Stimulated activated CD8-positive, alpha-beta memory T cell treated with anti-CD3 and anti-CD28 coated beads, Interleukin-15, amount 100 ng/mL, for 1 hour (primary cell): ENCODE data around the gene PLCB1.

Experiments used
- DNase-seq: peaks from one replicate; pipeline ENCODE4 v3.0.0-alpha.2; 2020; ENCODE audit warnings: low read depth

Gene PLCB1

DNA sequence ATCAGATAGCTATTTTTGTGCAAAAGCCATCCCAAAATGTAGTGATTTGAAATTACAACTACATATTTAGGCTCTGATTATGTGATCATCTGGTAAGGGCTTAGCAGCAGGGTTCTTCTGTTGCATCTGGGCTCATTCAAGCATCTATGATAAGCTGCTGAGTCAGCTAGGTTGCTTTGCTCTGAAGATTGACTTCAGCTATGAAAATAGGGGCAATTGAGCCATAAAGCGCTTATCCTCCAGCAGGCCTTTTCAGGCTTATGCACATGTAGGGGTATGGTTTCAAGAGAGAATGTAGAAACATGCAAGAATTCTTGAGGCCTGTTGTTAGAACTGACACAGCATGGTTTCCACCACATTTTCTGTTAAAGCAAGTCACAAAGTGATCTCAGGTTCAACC is 114.1 kb downstream of the PLCB1 start:
- no peak for DNase-seq

DNA sequence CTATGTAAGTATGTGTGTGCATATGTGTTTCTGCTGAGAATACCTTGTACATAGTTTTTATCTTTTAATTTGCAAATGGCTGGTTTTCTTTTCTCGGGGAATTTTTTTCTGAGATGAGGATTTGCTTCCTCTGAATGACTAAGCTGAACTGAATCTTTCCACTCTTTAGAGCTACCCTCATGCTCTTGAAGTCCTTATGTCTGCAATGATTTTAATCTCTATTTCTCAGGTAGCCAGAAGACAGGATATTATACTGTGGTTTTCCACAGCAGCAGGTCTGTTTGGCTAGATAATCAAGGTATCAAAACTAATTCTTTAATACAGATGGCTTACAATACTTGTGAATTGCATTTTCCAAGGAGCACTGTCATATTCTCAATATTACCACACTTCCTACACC is 114.7 kb downstream of the PLCB1 start:
- DNase-seq = no peak

DNA sequence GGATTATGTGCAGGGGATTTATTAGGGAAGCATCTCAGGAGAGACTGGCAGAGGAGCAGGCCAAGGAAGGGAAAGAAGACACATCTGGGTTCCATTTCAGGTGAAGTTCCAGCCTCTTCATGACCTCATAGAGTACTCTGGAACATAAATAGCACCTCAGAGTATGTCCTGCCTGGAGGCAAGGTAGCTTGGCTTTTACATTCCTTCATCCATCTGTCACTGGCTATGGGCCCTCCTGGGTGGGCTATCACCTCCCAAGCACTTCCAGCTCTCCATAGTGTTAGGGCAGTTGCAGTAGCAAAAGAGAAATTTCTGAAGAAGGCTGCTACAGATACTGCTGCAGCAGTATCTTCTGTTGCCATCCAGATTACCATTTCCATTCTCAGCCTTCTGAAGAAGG is 116.0 kb downstream of the PLCB1 start:
- no peak for DNase-seq

DNA sequence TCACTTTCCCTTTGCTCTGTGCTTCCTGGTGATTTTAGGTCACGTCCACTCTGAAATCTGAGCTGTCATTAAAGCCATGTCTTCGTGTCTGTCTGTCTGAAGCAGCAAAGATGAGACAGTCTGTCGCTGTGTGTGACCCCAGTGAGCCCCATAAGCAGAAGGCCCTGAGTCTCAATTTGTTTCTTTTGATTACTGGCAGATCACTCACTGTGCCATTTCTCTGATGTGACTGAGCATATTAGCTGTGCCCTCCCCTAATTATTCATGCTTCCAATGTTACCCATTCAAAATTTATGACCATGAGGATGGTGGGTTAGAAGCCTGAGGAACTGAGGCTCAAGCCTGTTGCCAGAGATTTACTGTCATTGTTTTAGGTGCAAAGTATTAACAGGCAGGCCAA is 117.6 kb downstream of the PLCB1 start:
- DNase-seq = no peak

DNA sequence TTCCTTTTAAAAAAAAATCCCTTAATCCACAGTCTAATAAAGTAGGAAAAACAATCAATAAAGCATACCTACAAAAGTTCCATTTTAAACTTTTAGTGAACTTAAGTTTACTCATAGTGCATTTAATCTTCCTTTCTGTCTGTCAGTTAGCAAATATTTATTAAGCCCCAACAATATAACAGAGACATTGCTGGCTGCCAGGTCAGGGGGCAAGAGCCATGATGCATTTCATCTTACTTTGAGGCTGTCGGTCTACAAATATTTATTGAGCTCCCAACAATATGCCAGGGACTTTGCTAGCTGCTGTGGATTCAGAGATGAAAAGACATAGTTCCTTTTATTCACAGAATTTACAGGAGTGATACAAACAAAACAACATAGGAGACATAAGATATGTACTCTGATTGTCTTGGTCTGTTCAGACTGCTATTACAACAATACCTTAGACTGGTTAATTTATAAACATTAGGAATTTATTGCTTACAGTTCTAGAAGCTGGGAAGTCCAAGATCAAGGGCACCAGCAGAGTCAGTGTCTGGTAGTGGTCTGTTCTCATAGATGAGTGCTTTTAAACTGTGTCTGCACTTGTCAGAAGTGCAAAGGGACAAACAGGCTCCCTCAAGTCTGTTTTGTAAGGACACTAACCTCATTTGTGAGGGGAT is 118.6 kb downstream of the PLCB1 start:
- no peak for DNase-seq

DNA sequence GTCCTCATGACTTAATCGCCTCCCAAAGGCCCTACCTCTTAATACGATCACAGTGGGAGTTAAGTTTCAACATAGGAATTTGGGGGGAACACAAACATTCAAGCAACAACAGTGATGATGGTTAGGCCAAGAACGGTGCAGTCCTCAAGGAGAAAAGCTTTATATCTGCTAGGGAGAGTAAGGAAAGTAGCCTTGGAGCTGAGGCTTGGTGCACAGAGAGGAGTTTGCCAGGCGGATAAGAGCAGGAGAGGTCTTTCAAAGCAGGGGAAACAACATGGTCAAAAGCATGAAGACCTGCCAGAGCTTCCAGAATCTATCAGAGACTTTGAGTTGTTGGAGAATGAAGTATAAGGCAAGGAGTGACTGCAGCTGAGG is 119.1 kb downstream of the PLCB1 start:
- DNase-seq = no peak

DNA sequence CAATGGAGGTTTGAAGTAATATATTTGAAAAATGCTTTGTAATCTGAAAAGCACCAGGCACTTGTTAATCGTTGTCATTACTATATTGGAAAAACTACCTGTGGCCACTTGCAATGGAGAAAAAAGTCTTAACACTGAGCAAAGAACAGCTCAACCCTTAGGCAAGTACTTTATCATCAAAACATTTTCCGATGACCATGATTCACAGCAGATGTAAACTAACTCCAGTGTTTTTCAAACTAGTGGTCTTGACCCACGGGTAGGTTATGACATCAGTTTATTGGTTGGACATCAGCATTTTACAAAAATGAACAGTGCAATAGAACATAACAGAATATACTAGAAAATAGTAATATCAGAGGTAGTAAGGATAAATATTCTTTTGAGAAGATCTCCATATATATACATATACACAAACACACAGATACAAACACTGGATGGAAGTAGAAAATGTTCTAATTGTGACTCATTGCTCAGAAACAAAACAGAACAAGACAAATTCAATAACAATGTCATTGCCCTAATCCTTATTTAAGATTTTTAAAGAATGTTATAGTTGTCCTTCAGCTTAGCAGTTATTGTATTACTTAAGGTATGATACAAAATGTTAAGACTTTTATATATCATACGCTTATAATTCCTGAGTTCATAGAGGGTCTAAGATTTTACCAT is 123.0 kb downstream of the PLCB1 start:
- no peak for DNase-seq

DNA sequence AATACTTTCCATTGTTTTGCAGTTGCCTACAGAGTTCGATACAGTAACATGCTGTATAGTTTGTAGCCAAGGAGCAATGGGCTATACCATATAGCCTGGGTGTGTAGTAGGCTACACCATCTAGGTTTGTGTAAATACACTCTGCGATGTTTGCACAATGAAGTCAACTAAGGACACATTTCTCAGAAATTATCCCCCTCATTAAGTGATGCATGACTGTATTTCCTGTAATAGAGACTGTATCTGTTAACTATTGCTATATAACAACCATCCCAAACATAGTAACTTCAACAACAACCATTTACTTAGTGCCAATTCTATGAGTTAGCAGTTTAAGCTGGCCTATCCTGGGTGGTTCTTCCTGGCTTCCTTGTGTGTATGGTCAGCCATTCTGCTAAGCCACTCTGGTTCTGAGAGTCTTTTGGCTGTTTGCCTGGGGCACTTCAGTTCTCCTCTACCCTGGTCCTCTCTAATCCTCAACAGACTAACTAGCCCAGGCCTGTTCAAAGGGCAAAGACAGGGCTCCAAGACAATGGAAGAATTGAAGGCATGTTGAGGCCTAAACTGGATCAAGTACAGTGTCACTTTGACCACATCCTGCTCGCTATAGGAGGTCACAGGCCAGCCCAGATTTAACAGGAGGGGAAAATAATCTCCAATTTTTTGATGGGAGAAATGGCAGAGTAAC is 124.0 kb downstream of the PLCB1 start:
- no peak for DNase-seq

DNA sequence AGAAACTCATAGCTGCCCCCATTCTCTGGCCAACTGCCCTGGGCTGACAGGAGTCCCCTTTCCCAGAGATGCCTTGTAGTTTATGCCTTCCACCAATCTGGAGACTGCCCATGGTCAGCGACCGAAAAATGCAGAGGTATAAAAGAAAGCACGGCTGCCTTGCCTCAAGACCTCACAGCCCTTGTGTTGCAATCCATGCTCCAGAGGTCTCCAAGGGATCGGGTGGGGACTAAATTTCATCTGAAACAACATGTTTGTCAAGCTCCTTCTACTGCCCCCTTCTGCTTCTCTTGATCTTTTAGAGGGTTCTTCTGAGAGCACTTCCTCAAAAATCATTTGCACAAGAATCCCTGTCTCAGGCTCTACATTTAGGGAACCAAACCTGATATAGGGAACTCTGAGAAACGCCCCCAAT is 128.8 kb downstream of the PLCB1 start:
- no peak for DNase-seq

DNA sequence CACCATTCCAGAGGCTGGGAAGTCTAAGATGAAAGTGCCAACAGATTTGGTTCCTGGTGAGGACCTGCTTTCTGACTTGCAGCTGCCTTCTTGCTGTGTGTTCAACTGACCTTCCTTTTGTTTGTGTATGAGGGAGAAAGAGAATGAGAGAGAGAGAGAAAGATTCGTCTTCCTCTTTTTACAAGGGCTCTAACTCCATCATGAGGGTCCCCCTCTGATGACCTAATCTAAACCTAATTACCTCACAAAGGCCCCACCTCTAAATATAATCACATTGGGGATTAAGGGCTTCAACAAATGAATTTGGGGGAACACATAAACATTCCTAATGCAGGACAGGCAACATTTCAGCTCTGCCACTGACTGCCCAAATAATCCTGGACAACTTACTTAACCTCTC is 130.7 kb downstream of the PLCB1 start:
- no peak for DNase-seq

DNA sequence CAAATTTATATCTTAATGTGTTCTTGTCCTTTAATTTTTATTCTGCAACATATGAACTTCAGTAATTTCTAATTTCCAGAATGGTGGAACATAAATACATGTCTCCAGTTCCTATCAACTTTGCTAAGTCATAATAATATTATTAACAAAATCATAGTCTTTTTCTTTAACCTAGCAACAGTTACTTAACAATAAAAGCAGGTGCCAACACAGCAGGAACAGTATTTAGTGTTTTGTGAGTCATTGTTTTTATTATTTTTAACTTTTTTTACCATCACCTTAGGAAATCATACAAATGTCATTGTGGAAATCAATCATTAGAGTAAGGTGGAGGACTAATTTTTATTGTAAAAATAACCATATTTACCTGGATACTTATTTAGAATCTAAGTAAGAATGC is 133.5 kb downstream of the PLCB1 start:
- no peak for DNase-seq

DNA sequence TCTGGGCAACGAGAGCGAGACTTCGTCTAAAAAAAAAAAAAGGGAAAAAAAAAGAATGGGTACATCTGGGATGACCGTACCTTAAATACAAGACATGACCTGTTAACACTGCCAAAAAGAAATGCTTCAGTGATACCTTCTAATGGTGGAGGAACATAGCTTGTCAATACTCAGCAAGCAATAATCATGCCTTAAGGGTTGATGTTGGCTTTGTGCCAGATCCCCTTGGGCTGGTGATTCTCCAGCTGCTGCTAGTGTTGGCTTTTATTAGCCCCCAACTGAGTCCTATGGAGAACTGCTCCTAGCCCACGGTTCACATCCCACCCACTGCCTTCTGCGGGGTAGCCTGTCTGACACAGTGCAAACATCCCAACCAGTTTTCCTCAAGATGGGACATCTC is 134.9 kb downstream of the PLCB1 start:
- no peak for DNase-seq

DNA sequence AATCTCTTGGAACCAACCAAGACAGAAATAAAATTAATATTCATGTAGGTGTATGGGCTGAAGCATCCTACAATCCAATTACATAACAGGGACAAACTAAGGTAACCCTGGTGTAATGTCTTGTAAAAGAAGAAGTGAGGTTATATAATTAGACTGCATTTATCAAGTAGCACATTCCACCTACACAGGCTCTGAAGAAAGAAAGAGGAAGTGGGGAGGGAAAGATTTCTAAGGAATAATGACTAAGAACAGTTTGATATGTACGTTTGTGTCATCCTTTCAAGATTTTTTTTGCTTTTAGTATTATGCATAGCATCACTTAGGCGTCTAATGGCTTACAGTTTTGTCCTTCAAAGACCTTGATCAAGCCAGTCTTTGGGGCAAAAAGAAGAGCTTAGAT is 139.7 kb downstream of the PLCB1 start:
- DNase-seq = no peak

DNA sequence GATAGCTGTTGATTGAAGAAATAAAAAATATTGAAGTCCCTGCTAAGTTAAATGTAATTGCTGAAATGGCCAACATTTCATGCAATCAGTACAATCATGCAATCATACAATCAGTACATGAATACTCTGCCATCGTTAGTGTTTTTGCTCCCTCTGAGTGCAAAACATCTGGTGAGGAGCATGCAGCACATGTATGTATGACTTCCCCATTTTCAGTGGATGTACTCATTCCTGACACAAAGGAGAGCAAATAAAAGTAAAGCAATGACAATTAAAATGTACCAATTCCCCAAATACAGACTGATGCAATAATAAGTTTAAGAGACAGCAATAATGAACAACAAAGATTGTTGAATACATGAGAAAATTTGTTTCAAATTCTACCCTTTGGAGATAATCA is 140.7 kb downstream of the PLCB1 start:
- no peak for DNase-seq

DNA sequence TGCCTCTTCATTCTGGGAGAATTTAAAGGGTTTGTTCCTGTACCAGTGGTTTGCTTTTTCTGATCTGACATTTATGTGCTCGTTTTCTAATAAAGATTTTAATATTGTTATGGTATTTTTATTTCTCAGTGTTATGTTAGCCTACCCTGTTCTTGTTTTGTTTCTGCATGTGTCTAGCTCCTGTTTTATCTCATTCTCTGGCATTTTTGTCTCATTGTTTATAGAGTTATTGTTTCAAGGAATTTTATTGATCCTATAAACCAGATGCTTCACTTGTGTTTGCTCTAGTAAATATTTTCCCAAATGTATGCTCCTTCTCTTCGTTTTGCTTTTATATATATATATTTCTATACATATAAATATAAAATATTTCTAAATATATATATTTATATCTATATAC is 152.8 kb downstream of the PLCB1 start:
- no peak for DNase-seq

DNA sequence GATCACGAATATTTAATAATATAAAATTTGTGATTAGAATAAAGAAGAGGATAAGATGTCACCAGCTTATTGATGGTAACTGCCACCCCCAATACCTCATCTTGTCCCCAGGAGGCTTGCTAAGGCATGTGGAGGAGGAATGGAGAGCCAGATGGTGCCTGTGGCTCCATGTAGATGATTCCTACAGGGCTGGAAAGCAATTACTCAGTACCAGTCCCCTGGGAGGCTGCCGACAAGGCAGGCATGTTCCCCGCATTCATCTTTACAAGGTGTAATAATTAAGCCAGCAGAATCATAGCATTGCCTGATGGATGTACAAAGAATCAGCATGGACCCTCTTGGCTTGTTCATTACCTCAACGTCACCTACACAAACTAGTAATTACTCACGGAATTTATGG is 155.3 kb downstream of the PLCB1 start:
- DNase-seq = no peak

DNA sequence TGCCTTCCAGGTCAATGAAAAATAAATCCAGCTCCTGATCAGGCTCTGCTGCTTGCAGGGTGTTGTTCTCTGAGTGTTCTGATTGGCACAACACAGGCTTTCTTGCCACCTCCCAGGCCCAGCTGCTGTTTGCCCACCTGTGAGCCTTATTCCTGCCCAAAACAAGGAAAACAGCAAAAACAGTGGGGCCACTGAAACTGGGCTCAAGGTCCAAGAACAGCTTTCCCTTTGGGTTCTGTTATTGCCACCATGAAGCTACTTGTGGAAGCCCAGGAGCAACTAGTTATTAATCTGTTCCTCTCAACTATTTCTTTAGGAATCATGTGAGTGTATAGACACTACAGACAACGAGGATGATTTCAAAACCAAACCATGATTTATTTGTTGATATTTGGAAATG is 159.1 kb downstream of the PLCB1 start:
- no peak for DNase-seq

DNA sequence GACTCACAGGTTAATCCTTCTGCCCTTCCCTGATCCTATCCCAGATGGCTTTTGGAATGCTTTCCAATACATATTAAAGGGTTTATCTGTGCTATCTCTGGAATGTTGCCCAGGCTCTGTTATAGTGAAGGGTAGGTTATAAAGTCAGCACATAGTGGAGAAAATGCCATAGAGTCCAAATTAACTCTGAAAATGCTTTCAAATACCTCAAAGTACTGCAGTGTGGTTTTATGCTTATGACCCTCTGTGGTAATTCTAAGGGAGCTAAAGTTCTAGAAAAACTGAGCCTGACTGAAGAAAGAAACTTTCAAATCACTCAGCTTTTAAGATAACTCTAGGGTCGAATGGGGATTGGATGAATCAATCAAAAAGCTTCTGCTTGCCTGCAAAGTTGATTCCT is 159.8 kb downstream of the PLCB1 start:
- no peak for DNase-seq

DNA sequence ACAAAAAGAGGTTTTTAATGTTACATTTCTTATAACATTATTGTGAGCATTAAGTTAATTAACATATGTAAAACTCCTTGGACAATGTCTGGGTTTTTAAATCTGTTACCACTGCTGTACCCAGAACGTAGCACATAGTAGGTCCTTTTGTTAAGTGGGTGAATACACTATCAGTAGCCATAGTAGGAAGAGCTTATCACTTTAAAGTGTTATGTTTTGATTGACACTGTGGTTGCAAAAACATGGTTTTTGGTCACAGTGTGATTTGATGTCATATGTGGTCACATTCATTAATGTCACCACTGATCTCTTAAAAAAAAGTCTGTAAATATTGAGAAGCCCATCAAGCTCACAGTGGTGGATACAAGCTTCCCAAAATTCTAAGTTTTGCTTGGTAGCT is 160.7 kb downstream of the PLCB1 start:
- no peak for DNase-seq

DNA sequence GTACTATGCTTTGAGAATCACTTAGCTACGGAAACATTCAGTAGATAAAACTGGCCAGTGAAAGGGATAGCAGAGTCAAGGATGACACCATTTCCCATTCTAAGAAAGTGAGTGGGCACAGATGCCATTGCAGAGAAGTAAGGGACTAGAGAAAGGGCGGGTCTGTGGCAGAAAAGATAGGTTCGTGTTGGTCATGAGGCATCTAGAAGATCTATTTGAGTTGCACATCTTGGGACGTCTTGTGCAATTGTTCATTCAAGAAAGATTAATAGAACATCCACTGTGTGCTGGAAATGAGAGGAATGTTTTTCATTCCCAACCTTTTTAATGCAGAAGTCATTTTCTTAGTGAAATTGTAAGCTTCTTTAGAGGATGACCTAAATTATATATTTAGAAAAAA is 161.7 kb downstream of the PLCB1 start:
- DNase-seq = no peak

DNA sequence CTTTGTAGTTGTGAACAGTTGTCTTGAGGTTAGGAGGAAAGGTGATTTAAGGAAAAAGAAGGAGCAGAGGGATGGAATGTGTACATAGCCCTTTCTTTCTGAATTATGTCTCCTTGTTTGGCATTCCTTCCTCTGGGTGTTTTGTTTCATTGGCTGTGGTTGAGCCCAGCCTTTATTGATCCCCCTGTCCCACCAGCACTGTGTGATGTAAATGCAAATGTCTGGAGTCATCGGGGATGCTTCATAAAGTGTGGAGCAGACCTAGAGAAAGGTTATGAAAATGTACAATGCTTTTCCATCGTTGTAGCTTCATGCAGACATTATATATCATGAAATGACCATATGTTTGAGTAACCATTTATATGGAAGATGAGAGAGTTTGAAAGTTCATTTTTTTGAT is 164.5 kb downstream of the PLCB1 start:
- no peak for DNase-seq

DNA sequence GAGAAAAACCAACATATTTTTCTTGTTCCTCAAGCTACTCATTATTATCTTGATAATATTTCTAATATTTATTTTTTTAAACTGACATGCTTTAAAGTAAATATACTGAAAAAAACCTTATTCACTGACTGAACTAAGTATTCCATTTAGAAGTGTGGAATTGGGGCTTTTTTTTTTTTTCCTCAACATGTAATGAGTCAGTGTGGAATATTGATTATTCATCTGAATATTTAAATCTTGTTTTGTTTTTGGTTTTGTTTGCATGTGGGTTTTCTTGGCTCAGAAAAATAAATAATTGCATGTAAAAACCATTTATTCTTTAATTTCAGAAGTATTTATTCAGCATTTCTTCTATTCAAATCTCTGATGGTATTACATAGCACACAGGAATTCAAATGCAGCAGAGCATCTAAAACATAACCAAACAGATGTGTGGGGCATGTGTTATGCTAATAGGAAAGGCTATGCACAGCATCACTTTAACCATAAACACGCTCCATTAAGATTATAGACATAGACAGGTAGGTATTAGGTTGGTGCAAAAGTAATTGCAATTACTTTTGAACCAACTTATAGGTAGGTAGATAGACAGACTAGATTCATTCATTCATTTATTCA is 166.5 kb downstream of the PLCB1 start:
- DNase-seq = no peak

DNA sequence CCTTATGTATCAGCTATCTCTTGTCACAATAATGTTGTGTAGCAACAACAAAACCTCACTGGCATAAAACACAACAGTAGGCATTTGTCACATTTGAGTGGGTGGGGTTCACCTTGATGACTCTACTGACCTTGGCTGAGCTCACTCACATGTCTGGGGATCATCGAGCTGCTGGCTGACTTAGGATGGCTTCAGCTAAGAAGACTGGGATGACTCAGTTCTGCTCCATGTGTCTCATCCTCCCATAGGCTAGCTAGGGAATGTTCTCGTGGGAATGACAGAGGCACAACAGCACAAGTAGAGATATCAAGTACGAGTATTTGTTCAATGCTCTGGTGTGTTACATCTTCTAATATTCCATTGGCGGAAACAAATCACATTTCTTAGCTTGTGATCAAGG is 167.9 kb downstream of the PLCB1 start:
- DNase-seq = no peak
